ENCODE data around the gene ZNF184. TPM values are rescaled to one million over a fixed set of nuclear protein-coding genes. Genes with fewer than 3 reads are reported as not detected.

The ZNF184 gene
- total and polyA plus RNA-seq, 2 donors (not counting 1 experiment from before 2014, with no cell fraction given) = 5.2 to 9.4 TPM

- DNase-seq (ENCODE audit: low read depth in 2 of 2) = no peak
- H3K9ac ChIP-seq (ENCODE audit: insufficient read depth, low read length) = no peak overlapping the region
- no peaks in the 10 kb centered on the region for H3K36me3 ChIP-seq (ENCODE audit: control insufficient read depth, insufficient read depth, low read length)
- no peak overlapping the region for H3K4me2 ChIP-seq (ENCODE audit: extremely low read depth, insufficient read depth, low read length)
- H3K27ac ChIP-seq (ENCODE audit: insufficient read depth, low read length) = no peak overlapping the region
- TF ChIP-seq CTCF (conservative IDR thresholded peaks at IDR 0.05 in 1 of 2, IDR thresholded peaks at IDR 0.05 in 1 of 2; ENCODE audit: low read depth in 1 of 2, low read length in 2 of 2) (no peak), EZH2 (IDR thresholded peaks at IDR 0.05; ENCODE audit: low read length, missing control alignments) (no peak)
- no peak overlapping the region for H2AFZ ChIP-seq (ENCODE audit: low read length)
- H4K20me1 ChIP-seq (ENCODE audit: control insufficient read depth, extremely low read depth, insufficient read depth, low read length) = no peaks in the 10 kb centered on the region
- H3K79me2 ChIP-seq (ENCODE audit: control insufficient read depth, insufficient read depth, low read length) = no peaks in the 10 kb centered on the region
- no peaks in the 10 kb centered on the region for H3K4me1 ChIP-seq (ENCODE audit: control insufficient read depth, extremely low read depth, insufficient read depth, low read length)
- no peak overlapping the region for H3K4me3 ChIP-seq (replicated peaks in 1 of 4; ENCODE audit: control extremely low read depth in 1 of 4, insufficient read depth in 1 of 4, low read depth in 3 of 4, low read length in 4 of 4)
- no peaks in the 10 kb centered on the region for H3K27me3 ChIP-seq (ENCODE audit: control insufficient read depth, insufficient read depth, low read length)
- H3K9me3 ChIP-seq (ENCODE audit: control insufficient read depth, insufficient read depth, low read depth, low read length) = no peaks in the 10 kb centered on the region
Measured at GRCh38 chr6:27414996-27415395, 57.9 kb downstream of the ZNF184 start.

GRCh38 chr6:27414300-27414699, 58.6 kb downstream of the ZNF184 start:
- no peak for DNase-seq (ENCODE audit: low read depth in 2 of 2)
- no peaks in the 10 kb centered on the region for H4K20me1 ChIP-seq (ENCODE audit: control insufficient read depth, extremely low read depth, insufficient read depth, low read length)
- no peak for TF ChIP-seq CTCF (conservative IDR thresholded peaks at IDR 0.05 in 1 of 2, IDR thresholded peaks at IDR 0.05 in 1 of 2; ENCODE audit: low read depth in 1 of 2, low read length in 2 of 2)
- TF ChIP-seq EZH2 (IDR thresholded peaks at IDR 0.05; ENCODE audit: low read length, missing control alignments) = no peak
- H3K4me1 ChIP-seq (ENCODE audit: control insufficient read depth, extremely low read depth, insufficient read depth, low read length) = no peaks in the 10 kb centered on the region
- no peak overlapping the region for H3K27ac ChIP-seq (ENCODE audit: insufficient read depth, low read length)
- H3K9me3 ChIP-seq (ENCODE audit: control insufficient read depth, insufficient read depth, low read depth, low read length) = no peaks in the 10 kb centered on the region
- H3K4me2 ChIP-seq (ENCODE audit: extremely low read depth, insufficient read depth, low read length) = no peak overlapping the region
- H3K27me3 ChIP-seq (ENCODE audit: control insufficient read depth, insufficient read depth, low read length) = no peaks in the 10 kb centered on the region
- no peak overlapping the region for H3K4me3 ChIP-seq (replicated peaks in 1 of 4; ENCODE audit: control extremely low read depth in 1 of 4, insufficient read depth in 1 of 4, low read depth in 3 of 4, low read length in 4 of 4)
- H3K36me3 ChIP-seq (ENCODE audit: control insufficient read depth, insufficient read depth, low read length) = no peaks in the 10 kb centered on the region
- H2AFZ ChIP-seq (ENCODE audit: low read length) = no peak overlapping the region
- H3K9ac ChIP-seq (ENCODE audit: insufficient read depth, low read length) = no peak overlapping the region
- H3K79me2 ChIP-seq (ENCODE audit: control insufficient read depth, insufficient read depth, low read length) = no peaks in the 10 kb centered on the region

GRCh38 chr6:27407153-27407814, 65.6 kb downstream of the ZNF184 start:
- Histone ChIP-seq H3K9ac (ENCODE audit: insufficient read depth, low read length) (no peak overlapping the region), H2AFZ (ENCODE audit: low read length) (no peak overlapping the region), H3K4me1 (ENCODE audit: control insufficient read depth, extremely low read depth, insufficient read depth, low read length) (no peaks in the 10 kb centered on the region), H3K27me3 (ENCODE audit: control insufficient read depth, insufficient read depth, low read length) (no peaks in the 10 kb centered on the region), H3K4me3 (replicated peaks in 1 of 4; ENCODE audit: control extremely low read depth in 1 of 4, insufficient read depth in 1 of 4, low read depth in 3 of 4, low read length in 4 of 4) (no peak overlapping the region), H3K36me3 (ENCODE audit: control insufficient read depth, insufficient read depth, low read length) (no peaks in the 10 kb centered on the region), H3K9me3 (ENCODE audit: control insufficient read depth, insufficient read depth, low read depth, low read length) (no peaks in the 10 kb centered on the region), H3K79me2 (ENCODE audit: control insufficient read depth, insufficient read depth, low read length) (no peaks in the 10 kb centered on the region), H4K20me1 (ENCODE audit: control insufficient read depth, extremely low read depth, insufficient read depth, low read length) (no peaks in the 10 kb centered on the region), H3K4me2 (ENCODE audit: extremely low read depth, insufficient read depth, low read length) (no peak overlapping the region), H3K27ac (ENCODE audit: insufficient read depth, low read length) (no peak overlapping the region)
- no peak for TF ChIP-seq CTCF (conservative IDR thresholded peaks at IDR 0.05 in 1 of 2, IDR thresholded peaks at IDR 0.05 in 1 of 2; ENCODE audit: low read depth in 1 of 2, low read length in 2 of 2)
- no peak for TF ChIP-seq EZH2 (IDR thresholded peaks at IDR 0.05; ENCODE audit: low read length, missing control alignments)
- DNase-seq (ENCODE audit: low read depth in 2 of 2) = no peak
